ENCODE data around the gene SCUBE2.

DNA sequence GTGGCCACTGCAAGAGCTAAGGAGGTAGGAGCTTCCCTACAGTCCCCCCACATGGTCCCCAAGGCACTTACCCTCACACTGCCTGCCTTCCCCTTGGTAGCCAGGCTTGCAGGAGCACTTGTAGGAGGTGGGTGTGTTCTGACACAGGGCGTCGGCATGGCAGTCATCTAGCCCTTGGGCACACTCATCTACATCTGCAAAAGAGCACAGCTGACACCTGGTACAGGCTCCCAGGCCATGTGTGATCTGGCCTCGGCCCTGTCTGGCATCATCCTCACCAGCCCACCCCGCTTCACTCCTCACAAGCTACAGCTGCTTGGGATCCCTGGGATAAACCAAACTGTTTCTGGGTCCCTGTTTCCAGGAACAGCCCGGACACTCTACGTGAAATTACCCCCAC is 1.8 kb downstream of the SCUBE2 start:
- TF ChIP-seq POLR2AphosphoS5 (IDR thresholded peaks at IDR 0.05; ENCODE audit: borderline replicate concordance, low read depth, low read length) (no peak), EZH2 (IDR thresholded peaks at IDR 0.05) (no peak), FOXP2 (optimal IDR thresholded peaks at IDR 0.05; ENCODE audit: control extremely low read depth, extremely low read length, insufficient read depth) (no peak)

Data from SK-N-MC (cell line).